ENCODE measurements around the gene MEX3D.
"Not testable (repeated sequence)": the region's sequence is repeated elsewhere in the genome, so short reads cannot be mapped to it uniquely, and the experiment has no call there.

Gene MEX3D

DNA sequence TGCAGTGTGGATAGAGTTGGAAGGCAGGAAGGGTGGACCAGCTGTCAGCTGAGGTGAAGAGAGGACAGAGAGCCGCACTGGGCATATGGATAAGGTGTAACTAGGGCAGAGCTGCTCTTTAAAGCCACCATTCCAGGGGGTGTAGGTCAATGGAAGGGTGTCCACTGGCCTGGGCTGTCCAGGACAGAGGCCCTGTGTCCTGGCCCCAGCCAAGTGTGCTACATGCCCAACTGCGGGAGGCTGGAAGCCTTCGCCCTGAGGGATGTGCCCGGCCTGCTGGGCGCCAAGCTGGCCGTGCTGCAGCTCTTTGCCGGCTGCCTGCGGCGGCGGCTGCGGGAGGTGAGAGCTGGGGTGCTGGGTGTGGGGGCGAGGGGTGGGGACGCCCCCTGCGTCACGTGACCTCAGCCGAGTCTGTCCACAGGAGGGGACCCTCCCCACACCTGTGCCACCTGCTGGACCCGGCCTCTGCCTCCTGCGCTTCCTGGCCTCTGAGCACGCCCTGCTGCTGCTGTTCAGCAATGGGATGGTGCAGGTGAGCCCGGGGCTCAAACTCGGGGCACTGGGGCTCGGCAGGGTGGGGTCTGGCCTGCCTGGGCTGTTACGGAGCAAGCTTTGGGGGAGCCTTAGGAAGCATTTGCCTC, 34.5 kb downstream of the MEX3D start:
- DNase-seq: no peak

DNA sequence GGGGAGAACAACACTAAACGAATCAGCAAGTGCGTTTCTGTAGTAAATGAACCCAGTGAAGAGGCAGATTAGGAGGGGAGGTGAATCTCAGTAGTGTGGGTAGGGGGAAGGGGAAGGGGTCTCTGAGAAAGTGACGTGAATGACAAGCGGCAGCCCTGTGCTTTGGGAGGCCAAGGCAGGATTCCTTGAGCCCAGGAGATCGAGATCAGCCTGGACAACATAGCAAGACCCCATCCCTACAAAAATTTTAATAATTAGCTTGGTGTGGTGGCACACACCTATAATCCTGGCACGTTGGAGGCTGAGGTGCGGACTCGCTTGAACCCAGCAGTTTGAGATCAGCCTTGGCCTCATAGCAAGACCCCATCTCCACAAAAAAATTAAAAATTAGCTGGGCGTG, 36.1 kb downstream of the MEX3D start:
- no peak for DNase-seq

DNA sequence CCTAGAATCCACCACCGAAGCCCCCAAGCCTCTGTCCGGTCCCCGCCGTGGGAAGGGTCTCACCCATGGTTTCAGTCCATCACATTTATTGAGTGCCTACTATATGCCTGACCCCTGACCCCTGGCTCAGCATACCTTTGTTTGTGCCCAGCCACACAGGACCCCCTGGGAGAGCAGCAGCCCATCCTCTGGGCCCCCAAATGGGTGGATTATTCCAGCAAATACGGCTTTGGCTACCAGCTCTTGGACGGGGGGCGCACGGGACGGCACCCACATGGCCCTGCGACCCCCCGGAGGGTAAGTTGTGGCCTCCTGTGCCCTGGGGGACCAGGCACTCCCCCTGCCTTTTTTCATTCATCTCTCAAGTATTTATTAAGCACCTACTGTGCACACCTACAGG, 36.5 kb downstream of the MEX3D start:
- DNase-seq: no peak

DNA sequence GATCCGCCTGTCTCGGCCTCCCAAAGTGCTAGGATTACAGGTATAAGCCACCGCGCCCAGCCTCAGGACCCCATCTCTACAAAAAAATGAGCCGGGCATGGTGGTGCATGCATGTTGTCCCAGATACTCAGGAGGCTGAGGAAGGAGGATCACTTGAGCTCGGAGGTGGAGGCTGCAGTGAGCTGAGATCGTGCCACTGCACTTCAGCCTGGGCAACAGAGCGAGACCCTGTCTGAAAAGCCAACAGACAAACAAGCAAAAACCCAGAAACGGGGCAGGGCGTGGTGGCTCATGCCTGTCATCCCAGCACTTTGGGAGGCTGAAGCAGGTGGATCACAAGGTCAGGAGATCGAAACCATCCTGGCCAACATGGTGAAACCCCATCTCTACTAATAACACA, 37.3 kb downstream of the MEX3D start:
- not testable (repeated sequence) for DNase-seq

DNA sequence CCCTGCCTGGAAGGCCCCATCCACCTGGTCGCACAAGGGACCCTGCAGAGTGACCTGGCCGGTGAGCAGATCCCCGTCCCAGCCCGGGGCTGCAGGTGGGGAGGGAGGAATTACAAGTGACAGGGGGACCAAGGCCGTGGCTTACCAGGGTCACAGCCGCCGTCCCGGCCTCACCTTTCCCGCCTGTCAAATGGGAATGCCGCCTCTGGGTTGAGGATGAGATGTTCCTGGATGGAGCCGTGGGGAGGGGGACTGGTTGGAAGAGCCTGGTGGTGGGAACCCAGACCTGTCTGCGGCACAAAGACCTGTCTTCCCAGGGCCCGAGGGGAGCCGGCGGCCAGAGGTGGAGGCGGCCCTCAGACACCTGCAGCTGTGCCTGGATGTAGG, 38.7 kb downstream of the MEX3D start:
- no peak for DNase-seq

DNA sequence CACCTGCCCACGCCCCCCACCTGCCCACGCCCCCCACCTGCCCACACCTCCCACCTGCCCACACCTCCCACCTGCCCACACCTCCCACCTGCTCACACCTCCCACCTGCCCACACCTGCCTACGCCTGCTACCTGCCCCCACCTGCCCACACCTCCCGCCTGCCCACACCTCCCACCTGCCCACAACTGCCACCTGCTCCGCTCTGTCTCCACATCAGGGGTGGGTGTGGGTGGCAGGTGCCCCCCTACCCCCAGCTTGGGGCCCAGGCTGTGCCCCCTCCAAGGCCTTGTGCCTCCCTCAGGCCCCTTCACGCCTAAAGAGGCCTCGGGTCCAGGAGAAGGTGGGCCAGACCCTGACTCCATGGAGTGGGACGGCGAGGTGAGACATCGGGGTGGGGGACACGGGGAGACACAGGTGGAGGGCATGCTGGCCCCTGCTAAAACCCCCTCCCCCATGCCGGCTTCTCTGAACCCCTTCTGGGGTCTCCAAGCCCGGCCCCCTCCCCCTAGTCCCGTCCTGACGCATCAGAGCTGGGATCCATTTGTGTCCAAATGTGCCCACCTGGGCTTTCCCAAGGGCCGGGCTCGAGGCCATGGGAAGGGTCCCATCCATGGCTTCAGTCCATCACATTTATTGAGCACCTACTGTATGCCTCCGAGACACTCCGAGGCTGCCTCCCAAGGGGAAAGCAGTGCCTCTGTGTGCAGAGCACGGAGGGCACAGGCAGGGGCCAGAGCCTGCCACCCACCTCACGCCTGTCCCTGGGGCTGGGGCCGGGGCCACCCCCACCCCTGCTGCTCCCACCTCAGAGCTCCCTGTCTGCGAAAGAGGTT, 39.3 kb downstream of the MEX3D start:
- DNase-seq: no peak

DNA sequence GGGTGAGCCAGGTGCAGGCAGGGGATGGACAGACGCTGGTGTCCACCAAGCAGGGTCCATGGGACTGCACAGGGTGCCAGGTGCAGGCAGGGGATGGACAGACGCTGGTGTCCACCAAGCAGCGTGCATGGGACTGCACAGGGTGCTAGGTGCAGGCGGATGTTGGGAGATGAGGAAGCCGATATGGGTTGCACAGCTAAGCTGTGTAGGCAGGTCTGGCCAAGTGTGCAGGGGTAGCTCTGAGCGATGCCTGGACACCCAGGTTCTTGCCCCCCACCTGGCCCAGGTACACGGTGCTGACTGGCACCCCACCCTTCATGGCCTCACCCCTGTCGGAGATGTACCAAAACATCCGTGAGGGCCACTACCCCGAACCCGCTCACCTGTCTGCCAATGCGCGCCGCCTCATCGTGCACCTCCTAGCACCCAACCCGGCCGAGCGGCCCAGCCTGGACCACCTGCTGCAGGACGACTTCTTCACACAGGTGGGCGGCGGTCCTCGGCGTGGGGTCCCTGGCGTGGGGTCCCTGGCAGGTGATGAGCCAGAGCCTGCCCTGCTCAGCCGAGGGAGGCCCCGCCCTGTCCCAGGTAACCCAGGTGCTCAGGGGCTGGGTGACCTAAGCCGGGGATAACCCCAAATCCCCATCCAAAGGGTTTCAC, 40.3 kb downstream of the MEX3D start:
- DNase-seq: no peak

DNA sequence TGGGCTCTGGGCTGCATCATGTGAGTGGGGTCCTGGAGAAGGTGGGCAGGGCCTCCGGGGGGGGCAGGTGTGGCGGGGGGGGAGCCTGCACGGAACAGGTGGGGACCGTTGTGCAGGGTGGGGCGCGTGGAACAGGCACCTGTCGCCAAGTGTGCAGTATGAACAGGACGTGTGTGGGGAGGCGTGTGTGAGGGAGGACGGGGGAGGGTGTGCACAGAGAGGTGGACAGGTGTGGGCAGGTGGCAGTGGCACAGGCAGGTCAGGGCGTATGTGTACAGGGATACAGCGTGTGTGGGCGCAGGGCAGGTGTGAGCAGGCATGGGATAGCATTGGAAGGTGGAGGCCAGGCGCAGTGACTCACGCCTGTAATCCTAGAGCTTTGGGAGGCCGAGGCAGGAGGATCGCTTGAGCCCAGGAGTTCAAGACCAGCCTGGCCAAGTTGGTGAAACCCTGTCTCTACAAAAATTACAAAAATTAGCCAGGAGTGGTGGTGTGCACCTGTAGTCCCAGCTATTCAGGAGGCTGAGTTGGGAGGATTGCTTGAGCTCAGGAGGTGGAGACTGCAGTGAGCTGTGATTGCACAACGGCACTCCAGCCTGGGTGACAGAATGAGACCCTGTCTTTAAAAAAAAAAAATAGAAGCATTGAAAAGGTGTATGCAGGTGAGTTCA, 41.0 kb downstream of the MEX3D start:
- DNase-seq: no peak

DNA sequence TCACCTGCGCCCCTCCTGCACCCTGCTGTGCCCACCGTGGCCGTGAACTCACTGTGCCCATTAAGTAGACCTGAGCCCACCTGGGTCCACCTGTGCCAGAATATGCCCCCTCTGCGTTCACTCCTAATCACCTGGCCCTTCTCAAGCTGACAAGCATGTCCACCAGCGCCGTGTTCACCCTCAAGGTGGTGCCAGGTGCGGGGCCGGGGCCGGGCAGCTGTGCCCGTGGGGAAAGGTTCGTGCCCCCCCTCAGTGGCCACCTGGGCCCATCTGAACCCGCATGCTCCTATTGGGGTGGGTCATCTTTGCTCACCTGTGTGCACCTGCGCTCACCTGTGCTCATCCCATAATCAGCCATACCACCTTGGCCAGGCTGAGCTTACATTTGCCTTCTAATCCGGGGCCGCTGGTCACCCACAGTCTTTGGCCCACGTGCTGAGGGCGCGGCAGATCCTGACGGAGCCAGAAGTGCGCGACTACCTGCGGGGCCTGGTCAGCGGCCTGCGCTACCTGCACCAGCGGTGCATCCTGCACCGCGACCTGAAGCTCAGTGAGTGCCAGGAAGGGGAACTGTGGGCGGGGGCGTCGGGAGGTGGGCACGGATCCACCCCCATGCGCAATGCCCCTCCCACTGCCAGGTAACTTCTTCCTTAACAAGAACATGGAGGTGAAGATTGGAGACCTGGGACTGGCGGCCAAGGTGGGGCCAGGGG, 41.9 kb downstream of the MEX3D start:
- DNase-seq: no peak

DNA sequence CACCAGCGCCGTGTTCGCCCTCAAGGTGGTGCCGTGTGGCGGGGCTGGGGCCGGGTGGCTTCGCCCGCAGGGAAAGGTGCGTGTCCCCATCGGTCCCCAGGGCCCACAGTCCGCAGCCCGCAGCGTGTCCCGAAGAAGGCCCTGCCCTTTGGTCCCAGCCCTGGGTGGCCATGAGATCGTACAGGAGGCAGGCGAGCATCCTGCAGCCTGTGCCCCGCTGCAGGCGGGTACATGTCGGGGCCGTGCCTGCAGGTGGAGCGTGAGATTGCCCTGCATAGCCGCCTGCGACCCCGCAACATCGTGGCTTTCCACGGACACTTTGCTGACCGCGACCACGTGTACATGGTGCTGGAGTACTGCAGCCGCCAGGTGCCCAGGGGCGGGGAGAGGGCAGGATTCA, 42.8 kb downstream of the MEX3D start:
- no peak for DNase-seq

DNA sequence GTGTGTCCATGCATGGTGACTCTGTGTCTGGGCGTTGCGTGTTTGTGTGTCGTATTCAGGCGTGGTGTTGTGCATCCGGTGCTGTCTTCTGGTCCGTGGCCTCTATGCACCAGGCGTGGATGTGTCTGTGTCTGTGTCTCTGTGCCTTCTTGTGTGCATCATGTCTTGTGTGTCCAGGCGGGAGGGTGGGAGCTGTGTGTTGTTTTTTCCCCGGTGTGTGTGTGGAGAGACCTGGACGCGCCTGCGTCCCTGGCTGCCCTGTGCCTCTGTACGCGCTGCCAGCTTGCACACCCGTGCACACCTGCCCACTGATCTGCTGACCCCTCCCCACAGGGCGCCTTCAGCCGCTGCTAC, 43.2 kb downstream of the MEX3D start:
- DNase-seq: no peak

DNA sequence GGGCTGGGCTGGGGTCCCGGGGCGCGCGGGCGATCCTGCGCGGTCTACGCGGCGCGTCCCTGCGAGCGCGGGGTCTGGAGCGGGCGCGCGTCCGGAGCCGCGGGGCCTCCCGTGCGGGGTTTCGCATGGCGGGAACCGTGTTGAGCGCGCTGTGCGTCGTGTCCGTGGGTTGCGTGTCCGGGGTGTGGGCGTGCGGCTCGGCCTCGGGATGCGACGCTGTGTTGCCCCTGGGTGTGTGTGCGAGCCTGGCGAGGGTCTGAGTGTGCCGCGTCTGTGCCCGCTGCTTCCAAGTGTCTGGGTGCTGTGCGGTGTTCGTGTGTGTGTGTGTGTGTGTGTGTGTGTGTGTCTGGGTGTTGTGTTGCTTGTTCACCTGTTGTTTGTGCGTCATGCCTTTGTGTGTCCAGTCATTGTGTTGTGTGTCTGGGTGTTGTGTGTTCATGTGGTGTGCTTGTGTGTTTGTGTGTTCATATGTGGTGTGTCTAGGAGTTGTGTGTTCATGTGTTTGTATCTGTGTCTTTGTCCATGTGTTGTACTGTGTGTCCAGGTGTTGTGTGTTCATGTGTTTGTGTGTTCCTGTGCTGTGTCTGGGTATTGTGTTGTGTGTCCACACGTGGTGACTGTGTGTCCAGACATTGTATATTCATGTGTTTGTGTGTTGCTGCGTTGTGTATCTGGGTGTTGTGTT, 43.7 kb downstream of the MEX3D start:
- no peak for DNase-seq

DNA sequence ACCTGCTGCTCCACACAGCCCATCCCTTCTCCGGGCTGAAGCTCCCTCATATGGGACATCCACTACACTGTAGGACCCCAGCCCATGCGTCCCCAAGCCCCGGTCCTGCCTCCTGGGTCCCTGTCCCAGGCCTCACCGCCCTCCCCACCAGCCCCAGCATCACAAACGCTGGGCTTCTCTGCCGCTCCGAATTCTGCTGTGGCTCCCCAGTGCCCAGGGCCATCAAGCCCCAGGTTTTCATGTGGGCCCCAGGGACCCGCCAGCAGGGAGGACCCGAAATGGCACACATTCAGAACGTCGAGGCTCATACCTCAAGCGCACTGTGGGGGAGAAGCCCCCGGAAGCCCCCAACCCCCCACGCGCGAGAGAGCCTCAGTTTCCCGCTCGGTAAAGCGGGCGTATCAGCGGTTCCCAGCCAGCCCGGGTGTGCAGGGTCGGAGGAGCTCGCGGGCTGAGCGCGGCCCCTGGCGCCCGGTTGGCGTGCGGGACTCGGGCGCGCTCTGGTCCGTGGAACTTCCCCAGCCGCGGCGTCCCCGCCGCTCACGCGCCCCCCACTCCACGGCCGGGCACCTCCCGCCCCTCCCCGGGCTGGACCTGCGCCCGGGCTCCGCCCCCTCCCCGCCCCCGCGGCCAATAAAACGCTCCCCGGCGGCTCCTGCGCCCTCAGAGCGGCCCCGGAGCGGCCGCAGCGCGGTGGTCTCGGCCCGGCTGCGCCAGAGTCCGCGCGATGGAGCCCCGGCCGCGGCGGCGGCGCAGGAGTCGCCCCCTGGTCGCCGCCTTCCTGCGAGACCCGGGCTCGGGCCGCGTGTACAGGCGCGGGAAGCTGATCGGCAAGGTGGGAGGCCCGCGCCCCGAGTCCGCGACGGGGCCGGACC, 44.5 kb downstream of the MEX3D start, which contains the start of gene PLK5:
Gene PLK5, plus strand, starts transcription at position 666 of the 875 bp plus-strand sequence. CDS start 2,920 bp downstream, outside the sequence.
- no peak for DNase-seq

DNA sequence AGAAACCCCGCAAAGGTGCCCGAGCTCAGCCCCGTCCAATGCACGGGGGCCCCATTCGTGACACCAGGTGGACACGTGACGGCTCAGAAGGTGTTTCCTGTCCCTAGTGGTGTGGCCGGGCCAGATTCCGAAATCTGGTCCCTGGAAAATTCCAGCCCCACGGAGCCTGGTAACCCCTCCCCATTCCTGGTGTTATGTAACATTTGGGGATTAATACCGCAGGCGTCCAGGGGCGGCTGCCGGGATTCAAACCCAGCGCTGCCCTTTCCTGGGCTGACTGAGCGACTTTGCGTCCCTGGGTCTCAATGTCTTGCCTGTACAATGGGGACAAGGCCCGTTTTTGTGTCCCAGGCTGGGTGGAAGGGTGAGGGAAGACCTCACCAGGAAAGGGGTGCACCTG, 45.3 kb downstream of the MEX3D start:
- no peak for DNase-seq

DNA sequence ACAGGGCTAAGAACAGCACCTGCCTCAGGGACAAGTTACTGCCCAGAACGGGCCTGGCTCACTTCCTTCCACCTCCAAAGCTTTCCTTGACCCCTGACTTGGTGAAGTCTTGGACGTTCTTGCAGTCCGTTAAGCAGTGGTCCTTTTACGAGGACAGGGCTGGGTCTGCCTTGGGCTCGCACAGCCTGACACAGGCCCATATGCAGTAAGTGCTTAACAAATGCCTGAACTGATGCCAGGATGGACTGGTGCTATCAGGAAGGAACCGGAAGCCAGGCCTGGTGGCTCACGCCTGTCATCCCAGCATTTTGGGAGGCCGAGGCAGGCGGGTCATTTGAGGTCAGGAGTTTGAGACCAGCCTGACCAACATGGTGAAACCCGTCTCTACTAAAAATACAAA, 46.1 kb downstream of the MEX3D start:
- DNase-seq: no peak

DNA sequence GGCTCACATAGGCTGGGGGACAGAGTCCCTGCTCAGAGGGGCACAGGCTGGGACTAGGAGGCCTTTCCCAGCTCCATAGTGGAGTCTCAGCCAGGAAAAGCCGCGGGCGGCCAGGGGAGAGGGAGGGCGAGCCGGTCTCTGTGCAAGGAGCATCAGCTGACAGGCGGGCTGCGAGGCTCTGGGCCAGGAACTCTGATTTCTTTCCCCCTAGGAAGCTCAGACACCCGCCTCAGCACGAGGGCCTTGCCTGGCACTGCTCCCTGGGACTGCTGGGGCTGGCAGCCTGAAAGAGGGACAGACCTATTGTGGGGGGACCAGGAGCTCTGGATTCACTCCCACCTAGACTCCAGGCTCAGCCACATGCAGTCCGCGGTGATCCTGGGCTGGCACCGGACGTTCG, 46.5 kb downstream of the MEX3D start:
- no peak for DNase-seq

DNA sequence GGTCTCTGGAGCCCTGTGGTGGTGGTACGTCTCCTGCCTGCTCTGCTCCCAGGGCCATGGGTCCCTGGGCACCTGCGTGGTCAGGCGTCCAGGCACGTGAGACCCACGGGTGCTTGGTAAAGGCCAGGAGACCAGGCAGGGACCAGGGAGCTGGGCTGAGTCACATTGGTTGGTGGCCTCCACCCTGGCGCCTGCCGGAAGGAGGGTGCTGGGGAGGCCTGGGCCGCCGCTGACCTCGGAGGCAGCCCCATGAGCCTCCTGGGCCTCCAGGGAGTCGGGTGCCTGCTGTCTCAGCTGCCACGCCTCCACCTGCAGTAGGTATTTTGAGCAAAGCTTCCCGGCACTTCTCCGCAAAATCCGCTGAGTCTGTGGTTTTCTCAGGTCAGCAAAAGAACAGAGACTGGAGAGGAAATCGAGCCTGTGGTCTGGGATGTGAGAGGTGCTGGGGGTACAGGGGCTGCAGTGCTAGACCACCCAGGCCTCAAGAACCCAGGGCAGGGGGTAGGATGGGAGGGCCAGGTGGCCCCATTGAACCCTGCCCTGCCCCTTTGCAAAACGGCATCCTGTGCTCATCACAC, 47.8 kb downstream of the MEX3D start:
- DNase-seq: no peak

DNA sequence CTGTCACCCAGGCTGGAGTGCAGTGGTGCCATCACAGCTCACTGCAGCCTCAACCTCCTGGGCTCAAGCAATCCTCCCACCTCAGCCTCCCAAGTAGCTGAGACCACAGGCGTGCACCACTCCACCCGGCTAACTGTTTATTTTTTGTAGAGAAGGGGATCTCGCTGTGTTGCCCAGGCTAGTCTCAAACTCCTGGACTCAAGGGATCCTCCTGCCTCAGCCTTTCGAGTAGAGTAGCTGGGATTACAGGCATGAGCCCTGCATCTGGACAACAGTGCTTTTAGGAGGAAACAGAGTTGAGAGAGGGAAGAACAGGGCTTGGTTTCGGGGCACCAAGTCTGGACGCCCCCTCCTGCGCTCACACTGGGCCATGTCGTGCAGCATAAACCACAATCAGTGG, 48.3 kb downstream of the MEX3D start:
- not testable (repeated sequence) for DNase-seq

DNA sequence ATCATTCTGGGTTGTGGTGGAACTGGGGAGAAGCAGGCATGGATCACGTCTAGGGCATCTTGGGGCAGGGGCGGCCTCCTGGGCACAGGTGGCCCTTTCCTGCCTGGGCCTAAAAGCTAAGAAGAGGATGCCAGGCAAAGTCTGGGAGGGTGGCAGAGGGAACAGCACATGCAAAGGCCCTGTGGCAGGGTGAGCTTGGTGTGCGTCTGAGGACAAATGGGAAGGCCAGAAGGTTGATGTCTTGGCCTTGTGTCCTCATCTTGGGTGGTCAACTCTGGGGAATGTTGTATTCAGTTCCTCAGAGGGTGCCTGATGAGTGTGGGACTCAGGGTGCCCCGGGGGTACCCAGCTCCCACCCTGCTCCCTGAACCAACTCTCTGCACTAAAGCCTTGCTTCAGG, 49.7 kb downstream of the MEX3D start:
- no peak for DNase-seq

DNA sequence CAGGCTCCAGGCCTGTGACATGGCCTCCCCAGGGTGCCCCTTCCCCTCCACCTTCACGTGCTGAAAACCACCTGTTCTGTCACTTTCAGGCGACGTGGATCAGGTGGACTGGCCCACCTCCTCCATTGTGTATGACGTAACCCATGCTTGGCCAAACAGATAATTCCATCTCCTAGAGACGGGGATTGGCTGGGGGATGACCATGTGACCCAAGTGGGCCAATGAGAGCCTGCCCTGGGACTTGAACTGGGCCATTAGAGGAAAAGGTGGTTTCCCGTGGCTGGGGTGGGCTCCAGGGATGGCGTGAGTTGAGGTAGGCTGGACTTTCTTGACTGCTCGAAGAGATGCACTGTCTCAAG, 51.8 kb downstream of the MEX3D start:
- no peak for DNase-seq

Measured in NCI-H1694 (cell line).